GM12892 (cell line): ENCODE data around the gene SFT2D3.

Source experiments
- POLR2A ChIP-seq: IDR thresholded peaks from 2 replicates; pipeline ENCODE4 v1.6.1; 2011; ENCODE audit warnings: low read depth, low read length, control low read depth
- TAF1 ChIP-seq: IDR thresholded peaks from 2 replicates; pipeline ENCODE4 v1.6.1; 2011; ENCODE audit warnings: low read depth, mild to moderate bottlenecking, control low read depth, low read length, borderline replicate concordance

- TF ChIP-seq TAF1 = no peak
- no peak for TF ChIP-seq POLR2A
Measured at GRCh38 chr2:127733113-127733815, 32.0 kb downstream of the SFT2D3 start.
